ENCODE measurements around the gene LBX2.
"Not testable (repeated sequence)": the region's sequence is repeated elsewhere in the genome, so short reads cannot be mapped to it uniquely, and the experiment has no call there.

LBX2 gene

DNA sequence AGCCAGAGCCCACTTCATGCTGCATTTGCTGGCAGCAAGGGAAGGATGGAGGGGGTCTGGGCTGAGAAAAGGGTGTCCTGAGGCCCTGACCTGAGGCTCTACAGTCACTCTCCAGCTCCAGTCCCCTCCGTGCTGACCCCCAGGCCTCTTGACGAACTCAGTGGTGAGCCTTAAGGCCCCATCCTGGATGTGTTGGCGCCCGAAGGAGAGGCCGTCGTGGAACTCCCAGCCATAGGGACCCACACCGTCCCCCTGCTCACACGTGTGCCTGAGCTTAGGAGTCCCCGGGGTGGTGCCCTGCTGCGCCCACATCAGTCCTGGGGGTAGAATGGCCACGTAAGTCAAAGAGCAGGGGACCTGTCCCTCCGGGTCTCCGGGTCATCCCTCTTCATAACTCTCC, 35.0 kb downstream of the LBX2 start:
- no peak for DNase-seq
- intact Hi-C loops (cut with DNase I) = no loop called here

DNA sequence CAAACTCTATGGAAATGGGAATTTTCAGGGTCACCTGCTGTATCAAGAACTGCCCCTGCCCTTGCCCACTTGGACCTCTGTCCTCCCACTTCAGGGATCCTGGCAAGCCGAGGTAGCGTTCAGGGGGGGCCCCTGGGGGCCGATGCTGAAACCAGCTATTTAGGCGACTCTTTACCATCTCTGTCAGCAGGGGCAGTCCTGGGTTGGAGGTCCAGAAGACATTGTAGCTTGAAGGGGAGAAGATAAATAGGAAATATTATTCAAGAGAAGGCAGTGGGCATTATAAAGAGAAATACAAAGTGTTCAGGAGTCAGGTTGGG, 36.7 kb downstream of the LBX2 start:
- intact Hi-C loops (cut with DNase I) = no loop called here
- DNase-seq = no peak

GRCh38 chr2:74462054-74462785, 37.2 kb downstream of the LBX2 start:
- DNase-seq = no peak
- intact Hi-C loops (cut with DNase I) = no loop called here

- intact Hi-C loops (cut with DNase I) = no loop called here
- DNase-seq = no peak
Measured at GRCh38 chr2:74461187-74462053, 38.0 kb downstream of the LBX2 start.

GRCh38 chr2:74460187-74460586, 39.2 kb downstream of the LBX2 start:
- DNase-seq; intact Hi-C loops (cut with DNase I): not testable (repeated sequence)

DNA sequence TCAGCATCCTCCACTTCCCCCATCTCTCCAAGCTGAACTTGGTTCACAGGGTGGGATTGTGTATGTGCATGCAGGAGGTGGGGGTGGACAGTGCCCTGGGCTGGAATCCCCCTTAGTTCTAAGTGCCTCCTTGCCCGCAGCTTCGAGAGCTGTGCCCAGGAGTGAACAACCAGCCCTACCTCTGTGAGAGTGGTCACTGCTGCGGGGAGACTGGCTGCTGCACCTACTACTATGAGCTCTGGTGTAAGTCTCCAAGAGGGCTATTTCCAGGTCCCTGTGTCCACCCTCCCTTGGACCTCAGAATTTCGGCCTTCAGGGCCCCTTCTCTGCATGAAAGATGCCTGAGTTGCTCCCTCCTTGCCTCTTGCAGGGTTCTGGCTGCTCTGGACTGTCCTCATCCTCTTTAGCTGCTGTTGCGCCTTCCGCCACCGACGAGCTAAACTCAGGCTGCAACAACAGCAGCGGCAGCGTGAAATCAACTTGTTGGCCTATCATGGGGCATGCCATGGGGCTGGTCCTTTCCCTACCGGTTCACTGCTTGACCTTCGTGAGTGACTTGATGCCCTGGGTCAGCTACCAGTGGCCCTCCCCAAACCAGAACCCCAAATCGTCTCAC, 39.8 kb downstream of the LBX2 start:
- intact Hi-C loops (cut with DNase I); DNase-seq: not testable (repeated sequence)

DNA sequence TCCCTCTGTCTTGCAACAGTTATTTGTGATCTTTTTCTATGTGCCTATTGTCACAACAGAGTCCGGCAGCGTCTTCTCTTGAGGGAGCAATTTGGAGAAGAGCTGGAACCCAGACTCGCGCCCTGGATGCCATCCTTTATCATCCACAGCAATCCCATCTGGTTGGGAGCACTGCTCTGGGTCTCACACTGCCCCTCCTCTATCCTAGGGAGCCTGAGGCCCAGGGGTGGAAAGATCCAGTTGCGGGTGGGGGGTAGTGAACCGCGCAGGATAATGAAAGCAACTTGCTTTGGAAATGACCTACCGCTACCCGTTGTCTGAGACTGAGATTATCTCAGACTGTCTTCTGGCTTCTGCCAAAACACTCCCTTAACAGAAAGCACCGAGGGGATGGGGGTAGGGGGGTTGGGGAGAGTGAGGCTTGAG, 40.5 kb downstream of the LBX2 start:
- intact Hi-C loops (cut with DNase I) = no loop called here
- no peak for DNase-seq

GRCh38 chr2:74458132-74458937, 41.1 kb downstream of the LBX2 start, which contains the start of gene WBP1:
WBP1 (plus strand) TSS chr2:74458438; CDS start chr2:74458603, 165 bp downstream.
- DNase-seq = peak; percentile 98 to 100 (median 100)
- intact Hi-C loops (cut with DNase I) = no loop called here

- peak in 33 of 42 donors; percentile 24 to 87 (median 69) for DNase-seq
Measured at GRCh38 chr2:74457549-74458131, 41.8 kb downstream of the LBX2 start.

DNA sequence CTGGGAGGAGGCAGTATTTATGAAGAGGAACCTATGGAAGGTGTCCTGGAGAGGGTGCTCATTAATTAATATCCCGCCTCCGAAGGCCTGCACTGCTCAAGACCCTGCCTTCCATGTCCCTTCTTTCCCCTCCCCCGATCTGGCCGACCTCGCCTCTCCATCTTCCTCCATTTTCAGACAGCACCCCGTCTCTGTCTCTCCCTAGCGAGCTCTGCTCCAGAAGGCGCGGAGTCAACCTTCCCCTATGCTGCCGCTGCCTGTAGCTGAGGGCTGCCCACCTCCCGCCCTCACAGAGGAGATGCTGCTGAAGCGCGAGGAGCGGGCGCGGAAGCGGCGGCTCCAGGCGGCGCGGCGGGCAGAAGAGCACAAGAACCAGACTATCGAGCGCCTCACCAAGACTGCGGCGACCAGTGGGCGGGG, 42.3 kb downstream of the LBX2 start:
- DNase-seq = peak in 10 of 42 donors; percentile 55 to 81 (median 74)
- intact Hi-C loops (cut with DNase I) = no loop called here

More at GRCh38 chr2:74457549-74458131, 41.8 kb downstream of the LBX2 start:
- intact Hi-C loops (cut with DNase I) = no loop called here

DNA sequence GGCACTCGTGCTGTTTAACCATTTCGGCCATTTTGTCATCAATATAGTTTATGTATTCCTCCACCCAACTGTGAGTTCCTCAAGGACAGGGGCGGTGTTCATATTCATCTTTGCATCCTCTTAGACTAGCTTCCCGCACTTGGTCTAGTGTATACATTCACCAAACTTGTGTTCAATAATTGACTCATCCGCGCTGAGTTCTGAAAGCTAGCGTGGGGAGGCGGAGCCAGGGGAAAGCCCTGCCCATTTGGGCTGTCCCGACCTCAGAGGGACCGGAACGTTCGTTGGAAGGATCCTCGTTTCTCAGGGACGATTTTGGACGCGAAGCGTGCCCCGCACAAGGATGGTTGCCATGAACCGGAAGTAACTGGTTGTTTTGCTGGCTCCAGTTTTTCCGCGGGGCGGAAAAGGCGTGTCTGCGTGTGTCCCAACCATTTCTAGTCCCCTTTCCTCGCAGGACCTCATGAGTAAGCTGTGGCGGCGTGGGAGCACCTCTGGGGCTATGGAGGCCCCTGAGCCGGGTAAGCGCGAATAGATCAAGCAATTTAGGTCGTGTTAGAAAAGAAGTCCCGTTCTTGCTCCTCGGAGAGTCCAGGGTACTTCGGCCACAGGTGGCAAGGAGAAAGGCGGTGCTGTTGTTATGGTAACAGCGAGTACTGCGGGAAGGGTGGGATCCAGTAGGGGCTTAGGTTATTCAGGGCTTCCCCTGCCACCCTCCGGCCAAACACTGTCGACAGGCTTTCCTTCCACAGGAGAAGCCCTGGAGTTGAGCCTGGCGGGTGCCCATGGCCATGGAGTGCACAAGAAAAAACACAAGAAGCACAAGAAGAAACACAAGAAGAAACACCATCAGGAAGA, 44.5 kb downstream of the LBX2 start, which contains the start of gene INO80B:
INO80B (plus strand) TSS at position 434 of the 858 bp plus-strand sequence; CDS start at position 464, 30 bp downstream.
- intact Hi-C loops (cut with DNase I) = loop anchor here (2.0 kb wide), 2 partner anchors 14 to 28 kb away; partner anchors contain the start of genes CCDC142, RTKN and TTC31
- DNase-seq = peak; percentile 92 to 99 (median 96)

- DNase-seq = no peak
- intact Hi-C loops (cut with DNase I) = no loop called here
Measured at GRCh38 chr2:74450570-74451190, 48.7 kb downstream of the LBX2 start.

DNA sequence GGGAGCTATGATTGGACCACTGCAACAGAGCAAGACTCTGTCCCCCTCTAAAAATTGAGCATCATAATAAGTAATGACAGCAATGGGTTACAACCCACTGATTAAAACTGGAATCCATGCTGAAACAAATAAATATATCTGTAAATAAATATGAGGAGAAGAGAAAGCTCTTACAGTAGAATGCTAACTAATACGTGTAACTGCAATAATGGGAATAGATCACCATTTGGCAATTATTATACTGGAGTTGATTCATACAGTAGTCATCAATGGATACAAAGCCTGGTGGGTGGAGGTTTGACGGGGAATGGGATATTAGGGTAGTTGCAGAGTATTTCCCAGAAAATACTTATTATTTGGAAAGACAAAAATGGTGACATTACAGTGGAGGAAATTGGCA, 50.6 kb downstream of the LBX2 start:
- intact Hi-C loops (cut with DNase I) = no loop called here
- no peak for DNase-seq
